ENCODE data around the gene LRP8.

Gene LRP8

DNA sequence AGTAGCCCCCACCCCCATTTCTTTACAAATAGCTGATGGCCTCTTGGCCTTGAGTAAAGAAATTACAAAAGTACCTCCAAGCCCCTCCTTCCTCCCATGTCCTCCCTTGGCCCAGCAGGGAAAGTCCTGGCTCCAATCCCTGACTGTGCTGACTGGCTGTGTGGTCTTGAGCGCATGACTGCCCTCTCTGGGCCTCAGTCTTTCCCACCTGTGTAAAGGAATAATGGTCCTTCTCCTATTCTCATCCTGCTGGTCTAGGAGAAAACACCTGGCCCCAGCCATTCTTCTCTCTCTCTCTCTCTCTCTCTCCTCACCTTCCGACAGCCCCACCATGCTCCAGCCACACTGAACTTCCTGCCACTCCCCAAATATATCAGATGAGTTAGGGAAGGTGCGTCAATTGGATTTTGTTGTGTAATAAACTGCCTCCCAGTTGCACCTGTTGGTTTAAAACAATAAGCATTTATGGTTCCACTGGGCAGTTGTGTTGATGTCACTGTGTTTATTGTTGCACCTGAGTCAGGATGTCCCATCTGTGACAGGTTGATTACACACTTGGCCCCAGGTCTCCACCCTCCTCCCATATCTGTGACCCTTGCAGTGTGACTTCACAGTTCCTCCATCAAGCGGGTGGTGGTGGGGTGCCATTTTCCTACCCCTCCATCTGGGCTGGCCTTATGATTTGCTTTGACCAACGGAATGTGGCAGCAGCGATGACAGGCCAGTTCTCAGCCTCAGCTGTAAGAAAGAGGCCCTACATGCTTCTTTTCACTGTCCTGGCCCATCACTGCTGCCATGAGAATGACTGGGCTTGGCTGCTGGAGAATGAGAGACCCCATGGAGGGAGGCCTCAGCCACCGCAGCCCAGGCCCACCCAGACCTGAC lies 22.3 kb upstream of the LRP8 start:
- no peak overlapping the region for H3K9ac ChIP-seq (ENCODE audit: low read depth, low read length)
- no peaks in the 10 kb centered on the region for H3K36me3 ChIP-seq (ENCODE audit: insufficient read depth, low read length)
- H3K4me1 ChIP-seq (ENCODE audit: insufficient read depth, low read length): peaks cover 19% of the 10 kb centered on the region
- H3K9me3 ChIP-seq (ENCODE audit: control insufficient read depth, insufficient read depth, low read length): no peaks in the 10 kb centered on the region

GRCh38 chr1:53349369-53349835 lies 21.5 kb upstream of the LRP8 start:
- no peaks in the 10 kb centered on the region for H3K9me3 ChIP-seq (ENCODE audit: control insufficient read depth, insufficient read depth, low read length)
- no peak overlapping the region for H3K9ac ChIP-seq (ENCODE audit: low read depth, low read length)
- H3K36me3 ChIP-seq (ENCODE audit: insufficient read depth, low read length): no peaks in the 10 kb centered on the region
- H3K4me1 ChIP-seq (ENCODE audit: insufficient read depth, low read length): peaks cover 19% of the 10 kb centered on the region

GRCh38 chr1:53348486-53349368 lies 20.9 kb upstream of the LRP8 start:
- H3K36me3 ChIP-seq (ENCODE audit: insufficient read depth, low read length): no peaks in the 10 kb centered on the region
- no peak overlapping the region for H3K9ac ChIP-seq (ENCODE audit: low read depth, low read length)
- H3K9me3 ChIP-seq (ENCODE audit: control insufficient read depth, insufficient read depth, low read length): no peaks in the 10 kb centered on the region
- H3K4me1 ChIP-seq (ENCODE audit: insufficient read depth, low read length): peaks cover 25% of the 10 kb centered on the region

DNA sequence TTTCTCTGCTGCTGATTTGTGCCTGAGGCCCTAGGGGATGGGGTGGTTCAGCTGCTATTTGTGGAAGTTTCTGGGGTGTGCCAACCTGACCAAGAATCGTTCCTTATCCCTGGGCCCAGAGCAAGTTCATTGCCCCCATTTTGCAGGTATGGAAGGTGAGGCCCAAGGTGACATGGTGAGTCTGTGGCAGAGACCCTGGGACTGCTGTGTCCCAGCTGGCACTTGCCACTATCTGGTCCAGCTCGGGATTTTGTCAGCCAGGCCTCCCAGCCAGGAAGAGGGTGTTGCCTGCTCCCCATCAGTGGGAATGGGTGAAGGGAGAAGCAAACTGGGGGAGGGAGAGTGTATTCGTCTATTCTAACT lies 18.9 kb upstream of the LRP8 start:
- H3K9ac ChIP-seq (ENCODE audit: low read depth, low read length): no peak overlapping the region
- no peaks in the 10 kb centered on the region for H3K9me3 ChIP-seq (ENCODE audit: control insufficient read depth, insufficient read depth, low read length)
- H3K36me3 ChIP-seq (ENCODE audit: insufficient read depth, low read length): no peaks in the 10 kb centered on the region
- H3K4me1 ChIP-seq (ENCODE audit: insufficient read depth, low read length): peaks cover 29% of the 10 kb centered on the region

DNA sequence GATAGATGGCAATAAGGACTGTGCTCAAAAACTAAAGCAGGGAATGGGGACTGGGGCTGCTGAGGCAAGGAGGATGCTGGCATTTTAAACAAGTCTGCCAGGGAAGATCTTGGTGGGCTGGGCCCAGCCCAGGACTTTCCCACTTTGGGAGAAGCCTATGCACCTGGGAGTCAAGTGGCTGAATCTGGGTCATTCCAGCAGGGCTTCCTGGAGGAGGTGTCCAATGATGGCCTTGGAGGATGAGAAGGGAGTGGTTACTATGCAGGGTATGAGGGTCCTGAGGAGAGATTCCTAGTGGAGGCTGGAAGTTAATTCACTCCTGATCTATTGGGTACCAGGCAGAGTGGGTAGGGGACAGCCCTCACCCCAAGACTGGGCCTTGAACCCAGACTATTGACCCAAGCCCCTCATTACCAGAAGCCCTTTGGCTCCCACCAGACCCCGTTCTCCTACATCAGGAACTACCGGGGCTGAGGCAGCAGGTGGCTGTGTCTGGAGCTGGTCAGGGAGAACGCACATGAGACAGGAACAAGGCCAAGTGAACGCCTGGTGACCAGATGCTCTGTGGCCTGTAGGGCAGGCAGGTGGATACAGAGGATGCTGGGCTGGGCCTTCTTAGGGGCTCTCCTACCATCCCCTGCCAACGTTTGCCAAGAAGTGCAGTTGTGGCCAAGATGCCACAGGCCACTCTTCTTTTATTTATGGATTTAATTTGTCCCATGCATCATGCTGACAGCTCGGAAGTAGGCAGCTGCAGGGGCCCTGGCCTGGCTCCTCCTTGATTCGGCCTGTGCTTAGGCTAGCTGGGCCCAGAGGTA lies 18.3 kb upstream of the LRP8 start:
- Histone ChIP-seq H3K9ac (ENCODE audit: low read depth, low read length) (no peak overlapping the region), H3K9me3 (ENCODE audit: control insufficient read depth, insufficient read depth, low read length) (no peaks in the 10 kb centered on the region; the same call in 1 of the 2 replicates), H3K4me1 (ENCODE audit: insufficient read depth, low read length) (peaks cover 27% of the 10 kb centered on the region), H3K36me3 (ENCODE audit: insufficient read depth, low read length) (no peaks in the 10 kb centered on the region)

DNA sequence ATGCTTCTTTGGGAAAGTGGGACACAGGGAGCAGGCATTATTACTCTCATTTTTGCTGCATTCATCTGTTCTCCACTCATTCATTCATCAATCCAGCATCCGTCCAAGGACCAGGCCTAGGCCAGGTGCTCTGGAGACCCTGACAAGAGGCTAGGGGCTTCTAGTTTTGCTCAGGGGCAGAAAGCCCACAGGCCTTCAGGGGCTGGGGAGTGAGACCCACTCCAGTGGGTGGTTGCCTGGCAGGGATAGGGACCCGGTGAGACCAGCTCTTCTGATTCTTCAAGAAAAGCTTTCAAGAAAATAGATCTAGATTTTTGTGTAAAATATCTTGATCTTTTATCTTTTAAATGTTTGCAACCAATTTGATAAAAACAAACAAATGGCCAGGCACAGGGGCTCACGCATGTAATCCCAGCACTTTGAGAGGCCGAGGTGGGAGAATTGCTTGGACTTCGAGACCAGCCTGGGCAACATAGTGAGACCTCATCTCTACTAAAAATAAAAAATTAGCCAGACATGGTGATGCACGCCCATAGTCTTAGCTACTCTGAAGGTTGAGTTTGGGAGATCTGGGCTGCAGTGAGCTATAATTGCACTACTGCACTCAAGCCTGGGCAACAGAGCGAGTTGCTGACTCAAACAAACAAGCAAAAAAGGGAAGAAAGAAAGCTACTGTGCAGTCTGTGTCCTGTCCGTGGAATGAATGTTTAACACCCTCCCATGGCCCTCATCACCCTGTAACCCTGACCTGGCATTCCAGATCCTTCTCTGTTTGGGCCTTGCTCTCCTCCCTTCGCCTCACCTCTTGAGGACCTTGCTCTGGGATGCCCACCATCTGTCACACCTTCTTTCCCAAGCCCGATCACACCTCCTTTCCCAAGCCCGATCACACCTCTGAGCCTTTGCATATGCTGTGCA lies 17.3 kb upstream of the LRP8 start:
- no peak overlapping the region for H3K9ac ChIP-seq (ENCODE audit: low read depth, low read length)
- peaks cover 18% of the 10 kb centered on the region; the same call in 1 of the 2 replicates for H3K4me1 ChIP-seq (ENCODE audit: insufficient read depth, low read length)
- no peaks in the 10 kb centered on the region for H3K36me3 ChIP-seq (ENCODE audit: insufficient read depth, low read length)
- peaks cover 2% of the 10 kb centered on the region for H3K9me3 ChIP-seq (ENCODE audit: control insufficient read depth, insufficient read depth, low read length)

DNA sequence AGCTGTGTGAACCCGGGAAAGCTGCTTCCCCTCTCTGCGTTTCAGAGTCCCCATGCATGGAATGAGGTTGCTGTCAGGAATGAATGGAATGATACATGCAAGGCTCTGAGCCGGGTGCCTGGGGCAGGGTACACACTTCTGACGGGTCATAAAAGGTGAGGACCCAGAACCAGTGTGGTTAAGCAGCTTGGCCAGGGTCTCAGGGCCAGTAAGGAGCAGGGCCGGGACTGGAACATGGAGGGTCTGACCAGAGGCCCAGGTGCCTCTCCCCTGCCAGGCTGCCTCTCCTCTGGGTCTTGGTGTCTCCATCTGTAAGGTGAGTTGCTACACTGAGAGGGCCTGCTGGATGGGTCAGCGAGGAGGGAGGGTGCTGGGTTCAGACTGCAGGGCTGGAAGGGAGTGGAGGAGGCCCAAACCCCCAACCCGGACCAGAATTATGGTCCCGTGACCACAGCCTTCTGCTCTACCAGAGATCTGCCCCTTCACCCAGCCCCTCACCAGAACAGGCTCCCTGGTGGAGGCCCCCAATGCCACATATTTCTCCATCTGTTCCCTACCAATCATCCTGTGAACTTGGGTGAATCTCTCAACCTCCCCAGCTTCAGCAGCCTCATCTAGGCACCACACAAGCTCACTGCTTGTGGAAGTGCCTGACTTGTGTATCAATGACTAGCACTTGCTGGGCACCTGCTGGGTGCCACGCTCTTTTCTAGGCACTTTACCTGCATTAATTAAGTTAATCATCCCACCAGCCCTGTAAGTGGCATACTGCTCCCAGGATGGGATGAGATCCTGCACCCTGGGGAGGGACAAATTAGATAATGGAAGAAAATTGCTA lies 16.2 kb upstream of the LRP8 start:
- H3K9me3 ChIP-seq (ENCODE audit: control insufficient read depth, insufficient read depth, low read length): peaks cover 2% of the 10 kb centered on the region
- H3K9ac ChIP-seq (ENCODE audit: low read depth, low read length): no peak overlapping the region

DNA sequence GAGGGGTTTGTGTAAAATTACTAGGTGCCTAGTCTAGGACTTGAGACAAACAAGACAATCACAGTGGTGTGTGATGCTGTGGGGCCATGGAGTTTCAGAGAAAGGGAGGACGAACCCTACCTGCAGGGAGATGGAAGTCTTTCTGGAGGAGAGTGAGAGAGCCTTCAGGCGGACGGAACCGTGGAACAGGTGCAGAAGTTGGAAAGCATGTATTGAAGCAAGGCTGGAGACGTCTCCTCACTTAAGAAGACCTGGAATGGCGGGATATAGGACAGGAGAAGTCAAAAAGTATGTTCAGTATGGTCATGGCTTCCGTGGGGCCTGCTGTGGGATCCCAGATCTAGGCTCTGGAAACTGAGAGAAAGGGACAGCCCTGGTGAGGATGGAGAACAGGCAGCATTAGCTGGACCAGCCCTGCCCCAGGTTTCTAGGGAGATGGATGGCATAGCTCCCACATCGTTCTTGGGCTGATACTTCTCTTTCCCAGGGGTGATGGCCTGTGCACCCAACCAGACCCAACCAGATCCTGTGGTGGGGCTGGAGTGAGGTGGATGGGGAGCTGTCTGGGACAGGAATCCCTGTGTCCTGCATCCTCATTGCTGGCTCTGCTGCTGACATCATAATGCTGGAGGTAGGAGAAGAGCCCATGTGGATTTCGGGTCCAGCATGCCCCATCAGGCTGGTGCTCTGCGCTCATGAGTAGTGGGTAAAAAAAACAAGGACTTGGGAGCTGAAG lies 15.0 kb upstream of the LRP8 start:
- Histone ChIP-seq H3K9me3 (ENCODE audit: control insufficient read depth, insufficient read depth, low read length) (peaks cover 2% of the 10 kb centered on the region), H3K36me3 (ENCODE audit: insufficient read depth, low read length) (no peaks in the 10 kb centered on the region), H3K4me1 (ENCODE audit: insufficient read depth, low read length) (peaks cover 10% of the 10 kb centered on the region; the same call in 1 of the 2 replicates), H3K9ac (ENCODE audit: low read depth, low read length) (no peak overlapping the region)

More for the DNA sequence above, 16.2 kb upstream of the LRP8 start:
- Histone ChIP-seq H3K36me3 (ENCODE audit: insufficient read depth, low read length) (no peaks in the 10 kb centered on the region), H3K4me1 (ENCODE audit: insufficient read depth, low read length) (peaks cover 18% of the 10 kb centered on the region; the same call in 1 of the 2 replicates)

DNA sequence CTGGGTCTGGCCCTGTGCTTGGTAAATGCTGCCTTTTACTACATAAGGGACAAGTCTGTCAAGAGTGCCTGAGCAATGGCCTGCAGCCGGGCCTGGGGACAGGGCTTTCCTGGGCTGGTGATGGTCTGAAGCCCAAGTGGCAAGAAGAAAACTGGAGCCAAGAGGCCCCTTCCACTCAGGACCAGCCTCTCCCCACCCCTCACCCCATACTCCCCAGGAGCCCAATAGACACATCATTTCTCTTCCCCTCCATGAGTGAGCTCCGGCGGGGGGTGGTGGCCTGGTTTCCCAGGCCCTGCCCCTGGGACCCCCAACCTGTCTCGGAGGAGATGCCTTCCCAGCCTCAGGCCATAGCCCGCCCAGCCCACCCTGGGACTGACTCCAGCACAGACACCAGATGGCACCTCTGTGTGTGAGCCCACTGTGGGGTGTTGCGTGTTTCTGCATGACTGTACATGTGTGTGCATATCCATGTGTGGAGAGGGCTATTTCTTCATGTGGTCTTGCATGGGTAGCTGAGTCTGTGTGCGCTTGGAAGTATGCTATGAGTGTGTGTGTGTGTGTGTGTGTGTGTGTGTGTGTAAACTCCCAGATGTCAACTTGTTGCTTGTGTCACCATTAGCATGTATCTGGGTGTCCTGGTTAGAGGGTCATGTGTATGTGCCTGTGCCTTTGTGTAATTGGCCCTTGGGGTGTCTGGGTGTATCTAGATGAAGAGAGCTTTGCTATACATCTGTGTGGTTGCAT lies 14.3 kb upstream of the LRP8 start:
- Histone ChIP-seq H3K36me3 (ENCODE audit: insufficient read depth, low read length) (no peaks in the 10 kb centered on the region), H3K9me3 (ENCODE audit: control insufficient read depth, insufficient read depth, low read length) (peaks cover 2% of the 10 kb centered on the region), H3K4me1 (ENCODE audit: insufficient read depth, low read length) (peaks cover 10% of the 10 kb centered on the region; the same call in 1 of the 2 replicates), H3K9ac (ENCODE audit: low read depth, low read length) (no peak overlapping the region)

DNA sequence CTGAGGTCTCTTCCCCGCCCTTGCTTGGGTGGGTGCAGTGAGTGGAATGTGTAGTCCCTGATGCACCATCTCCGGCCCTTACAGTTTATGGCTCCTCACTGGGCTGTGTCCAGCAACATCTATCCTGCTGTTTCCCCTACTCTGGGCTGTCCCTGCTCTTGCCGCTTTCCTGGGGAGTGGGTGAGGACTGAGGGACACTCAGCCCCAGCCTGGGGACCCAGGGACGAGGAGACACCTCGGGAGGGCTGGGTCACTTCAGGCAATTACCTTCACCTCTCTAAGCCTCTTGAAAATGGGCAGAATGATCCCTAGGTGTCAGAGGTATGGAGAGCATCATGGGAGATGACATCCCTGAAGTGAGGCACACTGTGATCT lies 13.6 kb upstream of the LRP8 start:
- H3K36me3 ChIP-seq (ENCODE audit: insufficient read depth, low read length): no peaks in the 10 kb centered on the region
- H3K9ac ChIP-seq (ENCODE audit: low read depth, low read length): no peak overlapping the region
- H3K9me3 ChIP-seq (ENCODE audit: control insufficient read depth, insufficient read depth, low read length): peaks cover 2% of the 10 kb centered on the region
- H3K4me1 ChIP-seq (ENCODE audit: insufficient read depth, low read length): peaks cover 10% of the 10 kb centered on the region; the same call in 1 of the 2 replicates

DNA sequence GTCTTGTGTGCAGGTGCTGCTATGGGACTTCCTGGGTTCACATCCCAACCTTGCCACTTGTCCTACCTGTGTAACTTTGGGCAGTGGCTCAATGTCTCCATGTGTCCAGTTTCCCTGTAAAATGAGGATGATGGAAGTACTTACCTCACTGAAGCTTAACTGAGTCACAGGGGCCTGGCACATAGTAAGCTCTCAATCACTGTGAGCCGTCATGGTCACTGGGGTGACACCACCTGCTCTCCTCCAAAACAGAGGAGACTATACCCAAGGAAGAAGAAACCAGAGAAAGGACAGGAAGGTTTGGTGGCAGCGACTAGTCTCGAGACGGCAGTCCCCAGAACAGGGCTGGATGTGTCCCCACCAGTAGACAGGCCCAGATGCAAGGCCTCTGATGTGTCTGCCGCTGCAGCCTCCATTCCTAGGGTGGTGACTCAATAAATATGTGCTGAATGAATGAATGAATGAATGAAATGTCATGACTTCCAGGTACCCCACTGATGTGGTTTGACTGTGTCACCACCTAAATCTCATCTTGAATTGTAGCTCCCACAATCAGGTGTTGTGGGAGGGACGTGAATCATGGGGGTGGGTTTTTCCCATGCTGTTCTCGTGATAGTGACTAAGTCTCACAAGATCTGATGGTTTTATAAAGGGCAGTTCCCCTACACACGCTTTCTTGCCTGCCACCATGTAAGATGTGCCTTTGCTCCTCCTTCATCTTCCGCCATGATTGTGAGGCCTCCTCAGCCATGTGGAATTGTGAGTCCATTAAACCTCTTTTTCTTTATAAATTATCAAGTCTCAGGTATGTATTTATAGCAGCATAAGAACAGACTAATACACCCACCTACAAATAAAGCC lies 13.0 kb upstream of the LRP8 start:
- peaks cover 10% of the 10 kb centered on the region; the same call in 1 of the 2 replicates for H3K4me1 ChIP-seq (ENCODE audit: insufficient read depth, low read length)
- no peaks in the 10 kb centered on the region for H3K36me3 ChIP-seq (ENCODE audit: insufficient read depth, low read length)
- H3K9me3 ChIP-seq (ENCODE audit: control insufficient read depth, insufficient read depth, low read length): peaks cover 2% of the 10 kb centered on the region
- H3K9ac ChIP-seq (ENCODE audit: low read depth, low read length): no peak overlapping the region
